HFFc6 (cell line): ENCODE results near the gene RPL35. TPM values are rescaled to one million over a fixed set of nuclear protein-coding genes. Genes with fewer than 3 reads are reported as not detected.
A peak's percentile ranks its signal among the peaks of the same experiment; 100 is the strongest.

Source experiments
- DNase-seq: peaks from one replicate; pipeline ENCODE4 v3.0.0-alpha.2; 2018
- H3K27ac Mint-ChIP-seq: 2 replicates; pipeline ENCODE4 v1.8.0; 2020; ENCODE audit warnings: mild to moderate bottlenecking, mixed read lengths
- H3K27me3 Mint-ChIP-seq: 2 replicates; pipeline ENCODE4 v1.8.0; 2021; ENCODE audit warnings: mild to moderate bottlenecking, moderate library complexity, mixed read lengths; ENCODE audit not compliant: insufficient read depth
- H3K36me3 Mint-ChIP-seq: 2 replicates; pipeline ENCODE4 v1.8.0; 2021; ENCODE audit warnings: low read depth, mixed read lengths
- H3K4me1 Mint-ChIP-seq: 2 replicates; pipeline ENCODE4 v1.8.0; 2020; ENCODE audit warnings: low read depth, mixed read lengths
- H3K4me3 Mint-ChIP-seq: 2 replicates; pipeline ENCODE4 v1.8.0; 2020; ENCODE audit warnings: mild to moderate bottlenecking, moderate library complexity, mixed read lengths
- H3K9me3 Mint-ChIP-seq: 2 replicates; pipeline ENCODE4 v1.8.0; 2020; ENCODE audit warnings: mild to moderate bottlenecking, mixed read lengths
- long read RNA-seq: library from polyadenylated mRNA; unstranded; transcript quantifications from one replicate; pipeline ENCODE4 v2.0.0, GENCODE V29; 2019
- total RNA-seq, 6 experiments: library from RNA; stranded (reverse); fragmentation: NEBNext Ultra II Directional; extraction: Animal tissue kit (Norgen Biotek cat#: 25700); gene quantifications; 2 replicates in 1 of 6; 3 replicates in 5 of 6; pipeline ENCODE4 v1.2.3, GENCODE V29; 2021
- TF ChIP-seq, protein P1 (sequence below): fragments of 200-600 bp; sonication (generic); IDR thresholded peaks from 2 replicates; pipeline ENCODE4 v1.5.0; 2021; ENCODE audit warnings: antibody characterized with exemption, mild to moderate bottlenecking

RPL35 gene
- total RNA-seq = 1,000 to 10,000 TPM; 1,470 to 1,706 (median 1,550) TPM
- long read RNA-seq, transcript RPL35-203 (3 exons, 785 nt) = minor isoform, 95 of 1,032 reads
- long read RNA-seq, transcript RPL35-201 (4 exons, 455 nt) = major isoform, 932 of 1,032 reads
- long read RNA-seq, partial matches to known transcripts = 0 of 1,032 reads
- long read RNA-seq, other reads (novel, unspliced or antisense) = 4 of 1,032 reads

GRCh38 chr9:124861342-124862229, at the start of gene RPL35, which contains the start of gene ARPC5L:
Gene RPL35 (minus strand): TSS chr9:124861957. CDS start chr9:124861912, 45 bp downstream.
Gene ARPC5L (plus strand): TSS chr9:124862130. CDS start chr9:124869291, 7,161 bp downstream.
- no peaks in the 10 kb centered on the region; the same call in 1 of the 2 replicates for H3K27me3 Mint-ChIP-seq
- TF ChIP-seq, protein P1, sequence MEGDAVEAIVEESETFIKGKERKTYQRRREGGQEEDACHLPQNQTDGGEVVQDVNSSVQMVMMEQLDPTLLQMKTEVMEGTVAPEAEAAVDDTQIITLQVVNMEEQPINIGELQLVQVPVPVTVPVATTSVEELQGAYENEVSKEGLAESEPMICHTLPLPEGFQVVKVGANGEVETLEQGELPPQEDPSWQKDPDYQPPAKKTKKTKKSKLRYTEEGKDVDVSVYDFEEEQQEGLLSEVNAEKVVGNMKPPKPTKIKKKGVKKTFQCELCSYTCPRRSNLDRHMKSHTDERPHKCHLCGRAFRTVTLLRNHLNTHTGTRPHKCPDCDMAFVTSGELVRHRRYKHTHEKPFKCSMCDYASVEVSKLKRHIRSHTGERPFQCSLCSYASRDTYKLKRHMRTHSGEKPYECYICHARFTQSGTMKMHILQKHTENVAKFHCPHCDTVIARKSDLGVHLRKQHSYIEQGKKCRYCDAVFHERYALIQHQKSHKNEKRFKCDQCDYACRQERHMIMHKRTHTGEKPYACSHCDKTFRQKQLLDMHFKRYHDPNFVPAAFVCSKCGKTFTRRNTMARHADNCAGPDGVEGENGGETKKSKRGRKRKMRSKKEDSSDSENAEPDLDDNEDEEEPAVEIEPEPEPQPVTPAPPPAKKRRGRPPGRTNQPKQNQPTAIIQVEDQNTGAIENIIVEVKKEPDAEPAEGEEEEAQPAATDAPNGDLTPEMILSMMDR = peak; percentile 69

GRCh38 chr9:124908098-124908497, 46.3 kb upstream of the RPL35 start:
- DNase-seq = no peak
- Mint-ChIP-seq H3K9me3 (no peaks in the 10 kb centered on the region), H3K27me3 (no peaks in the 10 kb centered on the region; the same call in 1 of the 2 replicates), H3K4me3 (no peak overlapping the region), H3K4me1 (no peaks in the 10 kb centered on the region), H3K36me3 (peaks cover 27% of the 10 kb centered on the region), H3K27ac (no peak overlapping the region)
- TF ChIP-seq, protein P1 = no peak

More at GRCh38 chr9:124861342-124862229, at the start of gene RPL35, which contains the start of gene ARPC5L:
- H3K4me1 Mint-ChIP-seq = peaks cover 30% of the 10 kb centered on the region
- H3K27ac Mint-ChIP-seq = peak within 1 kb of the TSS; percentile 87
- no peaks in the 10 kb centered on the region for H3K9me3 Mint-ChIP-seq
- peaks cover 32% of the 10 kb centered on the region for H3K36me3 Mint-ChIP-seq
- peak; percentile 88 for DNase-seq
- peak within 1 kb of the TSS; percentile 88 for H3K4me3 Mint-ChIP-seq

GRCh38 chr9:124906966-124907365, 45.2 kb upstream of the RPL35 start:
- DNase-seq = no peak
- TF ChIP-seq, protein P1 = no peak
- Mint-ChIP-seq H3K27me3 (no peaks in the 10 kb centered on the region; the same call in 1 of the 2 replicates), H3K27ac (no peak overlapping the region), H3K36me3 (peaks cover 31% of the 10 kb centered on the region), H3K9me3 (no peaks in the 10 kb centered on the region), H3K4me3 (no peak overlapping the region), H3K4me1 (peaks cover under 1% of the 10 kb centered on the region; the same call in 1 of the 2 replicates)

GRCh38 chr9:124899845-124900244, 38.1 kb upstream of the RPL35 start:
- no peaks in the 10 kb centered on the region; the same call in 1 of the 2 replicates for H3K27me3 Mint-ChIP-seq
- no peaks in the 10 kb centered on the region for H3K9me3 Mint-ChIP-seq
- peaks cover 7% of the 10 kb centered on the region; the same call in 1 of the 2 replicates for H3K4me1 Mint-ChIP-seq
- H3K27ac Mint-ChIP-seq = no peak overlapping the region
- H3K36me3 Mint-ChIP-seq = peaks cover 26% of the 10 kb centered on the region
- TF ChIP-seq, protein P1 = no peak
- no peak overlapping the region for H3K4me3 Mint-ChIP-seq
- DNase-seq = no peak

- TF ChIP-seq, protein P1 = no peak
- no peak overlapping the region for H3K4me3 Mint-ChIP-seq
- no peaks in the 10 kb centered on the region for H3K27me3 Mint-ChIP-seq
- H3K9me3 Mint-ChIP-seq = no peaks in the 10 kb centered on the region
- H3K27ac Mint-ChIP-seq = no peak overlapping the region
- H3K4me1 Mint-ChIP-seq = peaks cover 7% of the 10 kb centered on the region; the same call in 1 of the 2 replicates
- DNase-seq = no peak
- H3K36me3 Mint-ChIP-seq = peaks cover 23% of the 10 kb centered on the region
Observed at GRCh38 chr9:124897570-124898460, 36.1 kb upstream of the RPL35 start.
